ENCODE data around the gene AOPEP. TPM values are rescaled to one million over a fixed set of nuclear protein-coding genes. Genes with fewer than 3 reads are reported as not detected.

AOPEP gene
- polyA plus RNA-seq, 3 donors: 22.9 to 42.5 (median 31.5) TPM

DNA sequence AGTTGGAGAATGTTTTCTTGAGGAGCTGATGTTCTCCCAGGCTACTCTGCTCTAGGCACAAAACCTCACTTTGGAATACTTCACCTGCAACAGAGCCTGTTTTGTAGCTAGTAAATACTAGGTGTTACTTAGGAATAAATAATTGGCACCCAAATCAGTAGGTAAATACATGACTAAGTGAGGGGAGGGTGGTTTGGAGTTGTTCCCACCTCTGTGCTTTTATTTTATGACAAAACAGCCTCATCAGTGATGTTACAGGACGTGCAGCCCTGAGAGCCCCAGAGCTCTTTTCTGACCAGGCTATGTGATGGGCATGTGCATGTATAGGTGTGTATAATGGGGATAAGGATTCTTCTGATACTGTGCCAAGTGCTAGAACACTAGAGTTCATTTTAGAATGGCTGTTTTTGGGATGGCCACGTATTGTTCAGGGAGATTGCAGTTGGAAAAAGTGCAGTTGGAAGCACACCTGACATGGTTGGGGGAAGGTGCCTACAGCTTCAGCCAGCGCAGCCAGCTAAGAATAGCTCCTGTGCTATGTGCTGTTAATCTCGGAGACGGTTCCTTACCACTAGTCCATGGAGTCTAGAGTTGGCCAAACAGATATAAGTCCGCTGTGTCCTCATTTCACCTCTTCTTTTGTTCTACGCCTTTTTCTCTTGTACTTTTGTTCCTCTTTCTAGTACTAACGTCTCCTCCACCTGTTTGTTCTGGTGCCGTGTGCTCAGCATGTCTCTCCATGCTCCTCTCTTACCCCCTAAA lies 306.3 kb downstream of the AOPEP start:
- WGBS, 3 donors: 36 to 77% (median 54%) methylated on average over 9 of the region's 9 CpGs

GRCh38 chr9:95035846-95036245 lies 309.3 kb downstream of the AOPEP start:
- WGBS, 3 donors: 63 to 94% (median 71%) methylated on average over 3 of the region's 3 CpGs
- H3K27ac ChIP-seq (ENCODE audit: low read depth, low read length): no peak overlapping the region

More for the DNA sequence above, 306.3 kb downstream of the AOPEP start:
- H3K27ac ChIP-seq (ENCODE audit: low read depth, low read length): no peak overlapping the region

GRCh38 chr9:95036676-95037075 lies 310.2 kb downstream of the AOPEP start:
- 74 to 89% (median 88%) methylated on average over 2 of the region's 2 CpGs for WGBS, 3 donors

DNA sequence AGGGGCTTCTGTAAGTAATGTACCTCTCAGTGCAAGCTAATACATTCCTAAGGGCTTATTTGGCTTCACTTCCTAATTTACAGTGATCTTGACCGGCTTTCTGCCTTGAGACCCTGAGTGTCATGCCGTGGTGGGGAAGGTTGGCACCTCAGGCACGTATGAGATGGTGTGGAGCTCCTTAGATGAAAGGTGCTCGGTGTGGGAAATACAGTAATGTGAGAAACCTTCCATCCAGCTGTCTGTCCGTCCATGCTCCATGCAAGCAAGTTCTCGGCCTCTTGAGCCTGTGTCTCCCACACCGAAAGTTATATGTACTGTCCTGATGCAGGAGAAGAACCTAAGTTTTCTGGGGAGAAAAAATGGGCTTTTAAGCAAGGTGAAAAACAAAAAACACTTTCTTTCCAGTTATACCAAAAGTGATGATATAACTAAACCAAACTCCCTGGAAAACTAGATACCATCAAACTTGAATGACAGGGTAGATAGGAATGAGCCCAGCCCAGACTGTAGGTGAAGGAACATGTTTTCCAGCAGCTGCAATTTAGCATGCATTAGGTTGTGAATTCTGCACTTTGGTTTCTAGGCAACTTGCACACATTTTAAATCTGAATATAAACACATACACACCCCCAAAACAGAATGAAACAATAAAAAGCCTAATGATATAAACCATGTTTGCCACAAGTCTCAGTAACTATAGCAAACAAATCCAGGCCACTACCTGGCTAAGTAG lies 311.5 kb downstream of the AOPEP start:
- WGBS, 3 donors: 63 to 95% (median 94%) methylated on average over 7 of the region's 7 CpGs
- no peak overlapping the region for H3K27ac ChIP-seq (ENCODE audit: low read depth, low read length)

More at GRCh38 chr9:95036676-95037075, 310.2 kb downstream of the AOPEP start:
- no peak overlapping the region for H3K27ac ChIP-seq (ENCODE audit: low read depth, low read length)

DNA sequence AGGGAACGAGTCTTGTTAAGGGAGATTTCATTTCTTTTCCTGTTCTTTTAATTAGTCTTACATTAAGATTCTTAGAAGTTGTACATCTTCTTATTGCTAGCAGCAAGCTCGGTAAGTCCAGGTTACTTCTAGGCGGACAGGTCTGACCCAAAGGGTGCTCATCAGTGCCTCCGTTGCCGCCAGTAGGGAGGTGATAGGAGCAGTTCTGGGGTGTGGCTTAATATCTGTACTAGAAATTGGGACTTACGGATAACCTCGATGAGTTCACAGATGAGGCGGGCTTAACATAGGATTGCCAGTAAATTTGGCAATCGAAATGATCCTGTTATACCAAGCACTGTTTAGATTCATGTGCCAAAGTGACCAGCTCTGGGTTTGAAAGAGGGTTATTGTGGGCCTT lies 312.2 kb downstream of the AOPEP start:
- 87 to 97% (median 95%) methylated on average over 9 of the region's 9 CpGs for WGBS, 3 donors
- no peak overlapping the region for H3K27ac ChIP-seq (ENCODE audit: low read depth, low read length)

DNA sequence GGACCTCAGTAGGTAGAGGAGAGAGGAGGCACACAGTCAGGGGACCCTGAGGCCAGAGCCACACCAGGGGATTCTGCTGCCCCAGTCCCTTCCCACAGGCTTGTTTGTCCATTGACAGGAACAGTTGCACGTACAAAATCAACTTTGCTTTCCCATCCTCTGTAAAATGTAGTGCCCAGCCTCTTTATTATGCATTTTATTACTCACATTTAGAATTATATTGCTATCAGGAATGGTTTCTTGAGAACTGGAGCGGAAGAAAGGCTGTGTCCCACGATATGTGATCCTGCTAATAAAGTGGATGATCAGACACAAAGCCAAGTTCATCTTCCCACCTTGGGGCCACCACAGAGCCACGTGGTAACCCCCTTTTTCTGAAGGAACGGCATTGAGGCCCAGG lies 313.6 kb downstream of the AOPEP start:
- no peak overlapping the region for H3K27ac ChIP-seq (ENCODE audit: low read depth, low read length)
- WGBS, 3 donors: 79 to 89% (median 83%) methylated on average over 5 of the region's 5 CpGs

GRCh38 chr9:95043826-95044225 lies 317.3 kb downstream of the AOPEP start:
- WGBS, 3 donors: 29 to 83% (median 74%) methylated on average over 5 of the region's 5 CpGs
- no peak overlapping the region for H3K27ac ChIP-seq (ENCODE audit: low read depth, low read length)

- H3K27ac ChIP-seq (ENCODE audit: low read depth, low read length): no peak overlapping the region
- 47 to 92% (median 85%) methylated on average over 33 to 36 of the region's 36 CpGs for WGBS, 3 donors
These were observed 318.4 kb downstream of the AOPEP start for GRCh38 chr9:95044731-95045508.

DNA sequence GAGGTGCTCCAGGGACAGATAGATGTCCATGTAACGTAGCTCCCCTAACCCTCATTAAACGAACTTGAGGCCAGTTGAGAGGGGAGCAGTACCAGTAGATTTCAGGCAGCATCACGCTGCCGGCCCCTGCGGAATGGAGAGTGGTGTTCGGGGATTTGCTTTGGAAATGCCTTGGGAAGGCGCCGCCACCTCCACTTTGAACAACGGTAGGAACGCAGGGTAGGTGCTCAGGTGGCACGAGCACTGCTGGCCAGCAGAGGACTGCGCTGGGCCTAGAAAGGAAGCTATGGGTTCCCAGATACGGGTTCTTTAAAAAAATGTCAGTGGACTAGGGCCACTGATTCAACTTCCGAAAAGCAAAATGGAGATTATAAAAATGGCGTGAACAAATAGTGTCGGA lies 319.3 kb downstream of the AOPEP start:
- WGBS, 3 donors: 45 to 92% (median 86%) methylated on average over 16 of the region's 16 CpGs
- H3K27ac ChIP-seq (ENCODE audit: low read depth, low read length): no peak overlapping the region

DNA sequence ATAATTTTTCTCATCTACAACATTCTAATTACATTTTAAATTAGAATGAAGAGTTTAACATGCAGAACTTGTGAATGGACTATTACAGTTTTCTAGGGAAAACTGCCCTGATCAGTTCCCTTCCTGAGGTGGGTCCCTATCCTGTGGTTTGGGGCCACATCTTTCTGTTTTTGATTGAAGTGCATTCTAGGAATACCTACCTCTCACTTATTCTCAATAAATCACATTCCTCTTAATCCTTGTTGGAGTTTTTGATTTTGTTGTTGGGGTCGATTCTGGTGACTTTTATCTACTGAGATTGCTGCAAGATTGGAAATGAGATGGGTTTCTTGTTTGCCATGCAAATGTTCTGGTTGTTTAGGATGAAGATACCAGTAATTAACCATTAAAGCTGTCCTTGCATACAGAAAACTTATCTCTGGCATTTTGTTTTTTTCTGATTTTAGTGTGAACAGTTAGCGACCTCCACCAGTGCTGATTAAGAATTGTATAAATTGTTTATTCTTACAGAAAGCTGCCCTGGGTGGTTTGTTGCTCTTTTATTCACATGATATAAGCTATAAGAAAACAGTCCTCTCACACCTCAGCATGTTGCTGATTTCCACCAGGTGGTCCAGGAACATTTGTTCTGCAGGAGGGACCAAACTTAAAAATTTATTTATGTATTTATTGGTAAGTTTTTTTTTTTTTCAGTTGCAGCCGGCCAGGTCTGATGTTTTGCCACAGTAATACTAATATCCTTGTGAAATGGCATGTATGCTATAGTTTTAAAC lies 321.1 kb downstream of the AOPEP start:
- 21 to 68% (median 62%) methylated on average over 3 of the region's 3 CpGs for whole genome bisulfite sequencing, 3 donors
- no peak overlapping the region for H3K27ac ChIP-seq (ENCODE audit: low read depth, low read length)

DNA sequence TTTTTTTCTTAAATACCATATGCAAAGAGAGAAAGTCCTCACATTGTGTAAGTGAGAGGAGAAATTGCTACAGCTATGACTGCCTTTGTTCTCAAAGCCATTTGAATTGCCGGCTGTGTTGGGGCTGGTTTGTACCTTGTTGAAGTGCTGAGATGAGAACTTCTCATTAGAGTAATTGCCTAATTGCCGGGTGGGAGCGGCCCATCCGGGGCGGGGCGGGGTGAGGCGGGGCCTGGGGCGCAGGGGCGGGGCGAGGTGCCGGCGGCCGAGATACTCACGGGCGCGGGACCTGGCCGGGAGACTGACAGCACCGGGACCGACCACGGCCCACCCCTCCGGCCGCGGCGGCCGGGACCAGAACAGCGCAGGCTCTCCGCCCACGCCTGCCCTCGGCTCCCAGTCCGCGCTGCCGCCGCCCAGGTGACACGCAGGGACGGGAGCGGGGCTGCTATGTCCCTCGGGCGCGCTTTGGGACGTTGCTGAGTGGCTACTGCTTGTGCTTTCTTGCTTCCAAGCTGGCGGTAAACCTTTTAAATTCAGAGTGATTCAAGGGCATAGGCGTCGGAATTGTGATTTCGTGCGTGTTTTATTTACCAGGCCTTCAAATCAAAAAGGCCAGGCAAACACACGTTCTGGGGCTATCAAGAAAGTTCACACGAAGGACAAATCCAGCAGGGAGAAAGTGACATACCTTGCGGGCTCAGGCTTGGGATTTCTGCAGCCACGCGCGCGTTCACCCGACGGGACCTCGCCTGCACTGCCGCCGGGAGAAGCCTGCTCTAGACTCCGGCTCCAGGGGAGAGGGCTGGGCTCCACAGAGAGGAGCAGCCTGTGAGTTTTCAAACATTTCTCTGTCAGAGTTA lies 322.0 kb downstream of the AOPEP start:
- WGBS, 3 donors: 1 to 4% (median 2%) methylated on average over 50 to 58 of the region's 58 CpGs
- no peak overlapping the region for H3K27ac ChIP-seq (ENCODE audit: low read depth, low read length)

- H3K27ac ChIP-seq (ENCODE audit: low read depth, low read length): no peak overlapping the region
- 29 to 70% (median 66%) methylated on average over 6 of the region's 6 CpGs for WGBS, 3 donors
These were observed 323.3 kb downstream of the AOPEP start for GRCh38 chr9:95049761-95050160.

DNA sequence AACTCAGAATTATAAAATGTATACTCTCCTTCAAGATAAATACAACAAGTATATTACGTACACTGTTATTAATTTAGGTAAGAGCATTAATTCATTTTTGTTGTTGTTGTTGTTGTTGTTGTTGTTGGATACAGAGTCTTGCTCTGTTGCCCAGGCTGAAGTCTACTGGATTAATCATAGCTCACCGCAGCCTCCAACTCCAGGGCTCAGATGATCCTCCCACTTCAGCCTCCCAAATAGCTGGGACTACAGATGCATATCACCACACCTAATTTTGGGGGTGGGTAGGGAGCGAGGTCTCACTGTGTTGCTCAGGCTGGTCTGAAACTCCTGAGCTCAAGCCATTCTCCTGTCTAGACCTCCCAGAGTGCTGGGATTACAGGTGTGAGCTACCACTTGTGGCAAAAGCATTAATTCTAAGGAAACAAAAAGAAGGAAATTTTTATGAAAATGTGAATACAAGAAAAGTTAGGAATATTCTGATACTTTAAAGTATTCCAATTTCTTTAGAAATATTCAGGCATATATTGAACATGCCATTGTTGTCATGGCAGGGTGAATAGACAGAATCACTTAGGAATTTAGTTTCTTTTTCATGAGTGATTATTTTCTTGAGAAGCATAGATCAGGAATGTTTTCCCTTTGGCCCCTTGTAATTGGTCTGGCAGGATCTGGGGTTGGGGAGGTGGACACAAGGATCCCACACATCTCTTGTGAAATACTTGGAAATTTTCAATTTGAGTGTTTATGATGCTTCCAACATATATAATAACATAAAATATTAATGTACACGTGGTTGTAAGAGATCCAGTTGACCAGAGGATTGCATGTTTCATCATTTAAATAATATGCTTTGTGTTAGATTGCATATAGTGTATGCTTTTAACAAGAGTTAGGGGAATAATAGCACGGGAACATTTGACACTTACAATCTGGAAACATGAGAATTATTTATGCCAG lies 327.4 kb downstream of the AOPEP start:
- WGBS, 3 donors: 58 to 84% (median 84%) methylated on average over 5 of the region's 5 CpGs
- no peak overlapping the region for H3K27ac ChIP-seq (ENCODE audit: low read depth, low read length)

- H3K27ac ChIP-seq (ENCODE audit: low read depth, low read length): no peak overlapping the region
- 21 to 48% (median 45%) methylated on average over 6 of the region's 6 CpGs for WGBS, 3 donors
These were observed 328.9 kb downstream of the AOPEP start for GRCh38 chr9:95055334-95055850.

GRCh38 chr9:95055851-95056551 lies 329.5 kb downstream of the AOPEP start:
- H3K27ac ChIP-seq (ENCODE audit: low read depth, low read length): no peak overlapping the region
- 34 to 63% (median 61%) methylated on average over 15 of the region's 15 CpGs for WGBS, 3 donors

GRCh38 chr9:95057101-95057500 lies 330.6 kb downstream of the AOPEP start:
- H3K27ac ChIP-seq (ENCODE audit: low read depth, low read length): no peak overlapping the region
- WGBS, 3 donors: 33 to 63% (median 61%) methylated on average over 10 of the region's 10 CpGs

All from adipose tissue (tissue), 3 donors.